Adrenal gland (tissue), 12 donors: Measurements from ENCODE around the gene PEPD. TPM values are rescaled to one million over a fixed set of nuclear protein-coding genes. Genes with fewer than 3 reads are reported as not detected.

Experiments used
- DNase-seq, 7 donors: peaks; one replicate each; pipeline ENCODE4 v3.0.0-alpha.2; 2019 to 2020
- H3K27ac ChIP-seq, 5 donors: fragments of 200-600 bp; sonication (generic) in 4 of 5; 1 replicate in 3 of 5; 2 replicates in 2 of 5; pipeline versions ENCODE4 v1.5.1 to v1.8.0; 2016 to 2020; ENCODE audit warnings: mild to moderate bottlenecking in 1 of 5
- H3K27me3 ChIP-seq: fragments of 200-600 bp; 2 replicates; pipeline ENCODE4 v1.8.0; 2021
- H3K36me3 ChIP-seq, 2 donors: fragments of 200-600 bp; replicated peaks in 1 of 2; 1 replicate in 1 of 2; 2 replicates in 1 of 2; pipeline versions ENCODE4 v1.5.1 to v1.8.0; 2018 to 2022
- H3K4me1 ChIP-seq, 2 donors: fragments of 200-600 bp; replicated peaks in 1 of 2; 1 replicate in 1 of 2; 2 replicates in 1 of 2; pipeline versions ENCODE4 v1.5.1 to v1.8.0; 2018 to 2021
- H3K4me3 ChIP-seq, 4 donors: fragments of 200-600 bp; sonication (generic) in 3 of 4; one replicate each; pipeline ENCODE4 v1.5.1; 2016 to 2018
- H3K9me3 ChIP-seq, 3 donors: fragments of 200-600 bp; sonication (generic) in 1 of 3; replicated peaks in 1 of 3; 1 replicate in 2 of 3; 2 replicates in 1 of 3; pipeline versions ENCODE4 v1.5.1 to v1.8.0; 2016 to 2021
- CTCF ChIP-seq, 6 experiments: fragments of 450-650 bp in 4 of 6; fragments of 200-600 bp in 2 of 6; sonication (generic) in 1 of 6; IDR thresholded peaks; 1 replicate in 5 of 6; 2 replicates in 1 of 6; pipeline versions ENCODE4 v1.5.1 to v1.8.0; 2016 to 2021; ENCODE audit warnings: antibody characterized with exemption in 6 of 6, mild to moderate bottlenecking in 2 of 6, moderate library complexity in 1 of 6
- POLR2A ChIP-seq, 2 donors: fragments of 450-650 bp; IDR thresholded peaks; one replicate each; pipeline ENCODE4 v1.6.1; 2017; ENCODE audit warnings: antibody characterized with exemption in 2 of 2, mild to moderate bottlenecking in 2 of 2, moderate library complexity in 1 of 2
- WGBS, 4 donors: extraction: QIAGEN DNeasy Blood & Tissue Kit in 2 of 4; methylation state at CpG; one replicate each; pipeline versions ENCODE4 v1.1.5 to v1.1.7; 2013 to 2017; 5-methylcytosine and 5-hydroxymethylcytosine counted together
- intact Hi-C, 2 donors: fragments of 100-400 bp; cut with DNase I; formaldehyde crosslinking; loops; one replicate each; pipeline versions ENCODE4 v1.14.1 to v1.15.0; 2022 to 2023
- polyA plus RNA-seq, 3 donors: library from polyadenylated mRNA; stranded (reverse); fragments of 200-250 nt in 2 of 3; fragments of 350-450 nt in 1 of 3; fragmentation: Illumina TruSeq in 1 of 3; extraction: RNeasy Lipid Tissue Mini Kit (QIAGEN cat#74804) in 1 of 3; gene quantifications; one replicate each; pipeline ENCODE4 v1.2.3, GENCODE V29; 2013 to 2014
- total RNA-seq, 9 donors: library from RNA; depleted of rRNA in 4 of 9; stranded (reverse); fragments of >200 nt in 4 of 9; fragments of 120-200 nt in 1 of 9; fragmentation: NEBNext Ultra II Directional in 1 of 9; extraction: Animal tissue kit (Norgen Biotek cat#: 25700) in 1 of 9; gene quantifications; one replicate each; pipeline versions ENCODE4 v1.1.0 to v1.2.4, GENCODE V29; 2013 to 2023
- donor health status: healthy with polysubstance abuse.
- donor health status: Bipolar disorder and iron deficiency.
- donor health status: DM: yes; HTN: yes; CAD: no.
- donor health status: DM: no; HTN: no; CAD: no.
- donor health status: DM: no; HTN: no; CAD: no.
- donor health status: DM: yes; HTN: yes; CAD: no.

The PEPD gene
- total and polyA plus RNA-seq, 12 donors: 24.4 to 311 (median 116) TPM

DNA sequence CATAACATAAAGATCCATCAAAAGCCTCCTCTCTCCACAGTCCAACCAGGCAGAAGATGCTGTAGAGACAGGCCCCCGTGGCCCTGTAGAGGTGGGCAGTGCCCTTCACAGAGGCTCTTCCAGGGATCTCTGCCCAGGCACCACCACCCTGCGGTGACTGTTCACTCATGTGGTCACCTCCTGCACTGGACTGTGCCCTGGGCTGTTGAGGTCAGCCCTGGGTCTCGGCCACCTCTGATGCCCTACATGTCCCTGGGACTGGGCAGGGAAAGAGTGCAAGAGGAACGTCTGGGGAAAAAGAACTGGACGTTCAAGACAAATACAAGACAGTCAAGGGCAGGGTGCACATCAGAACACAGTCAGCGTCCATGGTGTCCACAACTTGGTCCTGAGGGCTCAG lies 22.3 kb downstream of the PEPD start:
- H3K4me1 ChIP-seq: no peaks in the 10 kb centered on the region
- H3K4me3 ChIP-seq: no peak overlapping the region
- TF ChIP-seq POLR2A (IDR thresholded peaks at IDR 0.05) (no peak), CTCF (IDR thresholded peaks at IDR 0.05) (no peak)
- intact Hi-C loops: no loop called here
- H3K36me3 ChIP-seq: peaks cover 0 to 20% of the 10 kb centered on the region in 2 donors
- no peaks in the 10 kb centered on the region for H3K27me3 ChIP-seq
- DNase-seq: no peak
- no peaks in the 10 kb centered on the region for H3K9me3 ChIP-seq
- no peak overlapping the region for H3K27ac ChIP-seq
- 75 to 81% (median 78%) methylated on average over 4 to 6 of the region's 6 CpGs for WGBS, 4 donors

GRCh38 chr19:33498391-33499000 lies 23.1 kb downstream of the PEPD start:
- Histone ChIP-seq H3K4me1 (no peaks in the 10 kb centered on the region), H3K9me3 (no peaks in the 10 kb centered on the region), H3K27ac (no peak overlapping the region), H3K4me3 (no peak overlapping the region), H3K27me3 (no peaks in the 10 kb centered on the region), H3K36me3 (peaks cover 0 to 20% of the 10 kb centered on the region in 2 donors)
- no peak for DNase-seq
- intact Hi-C loops: no loop called here
- TF ChIP-seq CTCF (IDR thresholded peaks at IDR 0.05) (no peak), POLR2A (IDR thresholded peaks at IDR 0.05) (no peak)
- WGBS, 4 donors: 89 to 95% (median 91%) methylated on average over 7 to 10 of the region's 10 CpGs

GRCh38 chr19:33497778-33498175 lies 23.8 kb downstream of the PEPD start:
- peaks cover 0 to 20% of the 10 kb centered on the region in 2 donors for H3K36me3 ChIP-seq
- TF ChIP-seq CTCF (IDR thresholded peaks at IDR 0.05): no peak
- TF ChIP-seq POLR2A (IDR thresholded peaks at IDR 0.05): no peak
- 90 to 96% (median 95%) methylated on average over 4 to 12 of the region's 12 CpGs; no CpG with 5 or more reads in 1 of the 4 donors for WGBS, 4 donors
- no peak for DNase-seq
- no peak overlapping the region for H3K27ac ChIP-seq
- H3K4me3 ChIP-seq: no peak overlapping the region
- no peaks in the 10 kb centered on the region for H3K27me3 ChIP-seq
- intact Hi-C loops: no loop called here
- H3K9me3 ChIP-seq: no peaks in the 10 kb centered on the region
- H3K4me1 ChIP-seq: no peaks in the 10 kb centered on the region

- intact Hi-C loops: no loop called here
- no peak for TF ChIP-seq CTCF (IDR thresholded peaks at IDR 0.05)
- TF ChIP-seq POLR2A (IDR thresholded peaks at IDR 0.05): no peak
- WGBS, 4 donors: 91 to 93% (median 92%) methylated on average over 5 to 15 of the region's 15 CpGs
- Histone ChIP-seq H3K27me3 (no peaks in the 10 kb centered on the region), H3K4me3 (no peak overlapping the region), H3K4me1 (no peaks in the 10 kb centered on the region), H3K9me3 (no peaks in the 10 kb centered on the region), H3K36me3 (peaks cover 0 to 20% of the 10 kb centered on the region in 2 donors), H3K27ac (no peak overlapping the region)
- DNase-seq: no peak
These were observed 24.3 kb downstream of the PEPD start for GRCh38 chr19:33497131-33497777.
